ENCODE measurements around the gene ATP12A.

The ATP12A gene

DNA sequence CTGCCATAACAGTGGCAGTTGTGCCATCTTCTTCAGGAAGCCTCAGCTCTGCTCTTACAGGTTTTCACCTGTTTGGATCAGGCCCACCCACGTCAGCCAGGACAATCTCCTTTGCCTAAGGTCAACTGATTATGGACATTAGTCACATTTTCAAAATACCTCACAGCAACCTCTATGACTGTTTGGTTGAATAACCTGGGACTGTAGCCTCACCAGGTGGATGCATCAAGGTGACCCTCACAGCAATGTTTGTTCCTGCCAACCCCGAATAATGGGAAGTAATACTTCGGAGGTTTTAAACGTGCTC is 17.2 kb upstream of the ATP12A start:
- no peak for DNase-seq (ENCODE audit: low read depth)

- DNase-seq (ENCODE audit: low read depth) = no peak
Measured at GRCh38 chr13:24663586-24663985, 16.6 kb upstream of the ATP12A start.

GRCh38 chr13:24664726-24665409 is 15.3 kb upstream of the ATP12A start:
- DNase-seq (ENCODE audit: low read depth) = peak; percentile 54

GRCh38 chr13:24668511-24668910 is 11.7 kb upstream of the ATP12A start:
- no peak for DNase-seq (ENCODE audit: low read depth)

GRCh38 chr13:24668955-24669582 is 11.1 kb upstream of the ATP12A start:
- DNase-seq (ENCODE audit: low read depth) = no peak

DNA sequence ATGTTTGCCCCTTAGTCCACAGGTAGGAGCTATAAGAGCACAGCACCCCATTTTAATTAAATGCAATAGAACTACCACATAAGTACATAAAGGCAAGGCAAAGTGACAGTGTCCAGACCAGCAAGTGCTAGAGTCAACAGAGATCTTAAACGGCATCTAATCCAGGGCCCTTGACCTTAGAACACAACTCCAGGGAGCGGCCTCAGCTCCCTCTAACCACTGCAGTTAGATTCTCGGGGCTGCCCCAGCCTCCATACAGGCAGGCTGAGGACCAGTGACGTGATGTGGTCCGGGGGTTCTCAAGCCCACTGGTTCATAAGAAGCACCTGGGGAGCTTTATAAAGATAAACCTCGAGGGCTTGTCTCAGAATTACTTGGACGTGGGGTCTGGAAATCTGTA is 10.0 kb upstream of the ATP12A start:
- DNase-seq (ENCODE audit: low read depth) = no peak

GRCh38 chr13:24670961-24671381 is 9.2 kb upstream of the ATP12A start:
- peak; percentile 9 for DNase-seq (ENCODE audit: low read depth)

GRCh38 chr13:24671386-24672113 is 8.7 kb upstream of the ATP12A start:
- peak; percentile 90 for DNase-seq (ENCODE audit: low read depth)

- DNase-seq (ENCODE audit: low read depth) = no peak
Measured at GRCh38 chr13:24672141-24673132, 7.8 kb upstream of the ATP12A start.

GRCh38 chr13:24675806-24676570 is 4.2 kb upstream of the ATP12A start:
- no peak for DNase-seq (ENCODE audit: low read depth)

- no peak for DNase-seq (ENCODE audit: low read depth)
Measured at GRCh38 chr13:24678151-24678550, 2.1 kb upstream of the ATP12A start.

DNA sequence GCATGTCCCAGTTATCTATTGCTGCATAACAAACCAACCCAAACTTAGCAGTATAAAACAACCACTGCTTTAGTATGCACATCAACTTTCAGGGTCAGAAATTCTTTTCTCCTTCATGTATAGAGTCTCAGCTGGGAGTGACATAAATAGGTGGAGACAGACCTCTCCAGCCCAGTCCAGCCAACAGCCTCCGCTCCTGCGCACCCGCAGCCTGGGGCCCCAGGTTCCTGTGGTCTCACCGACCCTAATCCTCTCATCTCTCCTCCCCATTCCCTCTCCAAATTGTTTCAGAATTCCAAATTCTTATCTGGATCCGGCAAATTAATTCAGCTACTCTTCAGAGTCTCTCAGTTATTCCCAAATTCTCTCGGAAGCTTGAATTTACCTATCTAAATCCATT is 522 bp upstream of the ATP12A start:
- no peak for DNase-seq (ENCODE audit: low read depth)

DNA sequence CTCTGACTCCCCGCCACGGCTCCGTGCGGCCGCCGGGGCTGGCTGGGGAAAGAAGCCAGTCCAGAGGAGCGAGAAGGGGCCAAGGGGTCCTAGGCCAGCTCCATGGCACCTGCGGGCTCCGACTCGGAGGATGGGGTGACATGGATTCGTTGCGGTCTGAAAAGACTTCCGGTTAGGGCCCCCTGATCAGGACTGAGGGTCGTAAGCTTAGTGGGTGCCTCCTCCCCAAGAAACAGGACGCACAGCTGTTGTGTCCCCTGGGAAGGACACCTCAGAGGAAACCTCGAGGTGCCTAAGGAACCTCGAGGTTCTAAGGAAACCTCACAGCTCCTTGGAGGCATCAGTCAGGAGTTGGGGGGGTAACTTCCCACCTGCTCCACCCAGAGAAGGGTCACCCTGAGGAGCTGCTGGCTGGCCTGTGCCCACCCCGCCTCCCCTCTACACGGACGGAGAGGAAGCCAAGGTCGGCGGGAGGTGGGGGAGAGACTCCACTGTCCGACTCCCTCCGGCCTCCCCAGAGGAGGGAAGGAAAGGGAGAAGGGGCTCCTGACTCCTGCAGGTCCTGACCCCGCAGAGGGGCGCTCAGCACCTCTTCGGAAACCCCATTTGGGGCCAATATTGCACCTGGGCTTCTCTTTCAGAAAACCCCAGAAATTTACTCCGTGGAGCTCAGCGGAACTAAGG is 855 bp downstream of the ATP12A start:
- no peak for DNase-seq (ENCODE audit: low read depth)

DNA sequence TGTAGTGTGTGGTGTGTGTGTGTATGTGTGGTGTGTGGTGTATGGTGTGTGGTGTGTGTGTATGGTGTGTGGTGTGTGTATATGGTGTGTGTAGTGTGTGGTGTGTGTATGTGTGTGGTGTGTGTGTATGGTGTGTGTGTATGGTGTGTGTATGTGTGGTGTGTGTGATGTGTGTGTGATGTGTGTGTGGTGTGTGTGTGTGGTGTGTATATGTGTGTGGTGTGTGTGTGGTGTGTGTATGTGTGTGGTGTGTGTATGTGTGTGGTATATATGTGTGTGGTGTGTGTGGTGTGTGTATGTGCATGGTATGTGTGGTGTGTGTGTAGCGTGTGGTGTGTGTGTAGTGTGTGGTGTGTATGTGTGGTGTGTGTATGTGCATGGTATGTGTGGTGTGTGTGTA is 1.7 kb downstream of the ATP12A start:
- DNase-seq (ENCODE audit: low read depth) = no peak

DNA sequence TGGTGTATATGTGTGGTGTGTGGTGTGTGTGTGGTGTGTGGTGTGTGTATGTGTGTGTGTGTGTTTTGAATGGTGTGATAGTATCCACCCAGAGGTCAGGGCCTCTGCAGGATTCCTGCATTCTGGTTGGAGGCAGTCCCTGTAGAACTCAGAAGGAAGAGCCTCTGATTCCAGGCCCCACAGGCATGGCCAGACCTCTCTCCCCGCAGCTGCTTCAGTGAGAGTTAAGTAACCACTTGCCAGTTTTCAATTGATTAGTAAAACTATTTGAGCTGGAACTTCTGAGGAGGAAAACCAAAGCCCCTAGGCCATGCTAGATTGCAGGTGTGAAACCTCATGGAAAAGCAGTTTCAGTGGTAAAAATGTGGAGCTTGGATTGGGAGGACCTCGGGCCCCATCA is 2.1 kb downstream of the ATP12A start:
- DNase-seq (ENCODE audit: low read depth) = no peak

DNA sequence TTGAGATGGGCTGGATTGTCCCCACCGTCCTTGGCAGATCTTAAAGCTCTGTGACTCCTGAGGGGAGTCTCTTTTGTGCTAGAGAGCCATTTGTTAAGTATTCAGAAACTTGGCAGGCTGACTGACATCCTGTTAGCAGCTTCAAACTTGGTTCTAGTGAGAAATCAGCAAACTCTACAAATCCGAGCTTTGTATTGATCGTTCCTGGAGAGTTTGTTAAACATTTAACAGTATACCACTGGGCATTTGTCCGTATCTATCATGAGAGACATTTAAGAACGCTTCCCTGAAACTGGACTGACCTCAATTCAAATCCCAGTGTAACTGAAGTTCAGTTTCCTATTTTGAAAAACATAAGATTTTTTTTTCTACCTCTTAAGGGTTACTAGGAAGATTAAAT is 3.1 kb downstream of the ATP12A start:
- DNase-seq (ENCODE audit: low read depth) = no peak

DNA sequence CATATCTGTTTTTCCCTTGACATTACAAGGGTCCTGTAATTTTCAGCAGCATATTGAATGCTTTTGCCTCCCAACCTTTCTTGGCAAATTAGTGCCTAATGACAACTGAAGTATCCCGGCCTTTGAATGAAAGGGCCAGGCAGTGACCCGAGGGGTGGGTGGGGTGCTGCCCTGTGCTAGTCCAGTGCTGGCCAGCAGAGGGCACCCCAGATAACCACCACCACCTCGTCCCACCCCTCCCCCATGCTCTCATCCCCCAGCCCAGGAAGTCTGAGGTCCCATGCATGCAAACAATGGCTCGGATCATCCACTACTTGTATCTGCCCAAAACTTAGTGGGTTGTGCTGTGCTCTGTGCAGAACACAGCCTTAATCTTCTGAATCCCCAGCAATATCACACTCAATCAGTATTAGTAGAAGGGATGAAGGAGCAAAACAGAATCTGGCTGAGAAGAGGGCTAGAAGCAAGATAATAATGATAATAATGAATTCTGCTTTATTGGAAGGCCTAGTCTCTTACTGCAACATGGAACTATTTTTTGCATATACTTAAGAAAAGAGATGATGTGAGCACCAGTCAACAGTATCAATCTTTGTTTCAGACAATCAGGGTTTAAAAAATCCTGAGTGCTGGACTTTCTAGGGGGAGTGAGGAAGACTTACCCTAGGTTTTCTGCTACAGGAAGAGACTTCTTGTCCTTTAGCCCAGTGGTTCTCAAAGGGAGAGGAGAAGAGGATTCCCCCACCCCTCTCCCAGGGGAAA is 3.8 kb downstream of the ATP12A start:
- peak; percentile 35 for DNase-seq (ENCODE audit: low read depth)

DNA sequence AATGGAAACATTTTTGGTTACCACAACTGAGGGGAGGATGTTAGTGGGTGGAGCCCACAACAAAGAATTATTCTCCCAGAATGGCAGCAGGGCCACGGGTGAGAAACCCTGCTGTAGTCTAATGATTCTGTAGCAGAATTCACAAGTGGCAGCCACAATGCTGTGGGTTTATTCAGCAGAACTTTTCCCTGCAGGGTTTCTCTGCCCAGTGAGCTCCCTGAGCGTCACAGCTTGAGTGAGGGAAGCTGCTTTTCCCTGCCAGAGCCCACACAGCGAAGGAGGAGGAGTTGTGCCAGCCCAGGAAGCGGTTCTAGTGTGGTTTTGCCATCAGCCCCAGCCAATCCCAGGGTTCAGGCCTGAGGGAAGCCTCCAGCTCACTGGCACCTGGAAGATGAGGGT is 4.4 kb downstream of the ATP12A start:
- no peak for DNase-seq (ENCODE audit: low read depth)

GRCh38 chr13:24685314-24685713 is 5.1 kb downstream of the ATP12A start:
- no peak for DNase-seq (ENCODE audit: low read depth)

GRCh38 chr13:24687611-24688010 is 7.4 kb downstream of the ATP12A start:
- DNase-seq (ENCODE audit: low read depth) = no peak

All from iris pigment epithelial cell (primary cell).